Sciatic nerve (tissue), 2 donors: ENCODE results near the gene MDFI. TPM values are rescaled to one million over a fixed set of nuclear protein-coding genes. Genes with fewer than 3 reads are reported as not detected.

ENCODE experiments used
- ATAC-seq: fragments of 200-7000 bp; cut with Tn5 transposase; one replicate; pipeline ENCODE4 v1.9.1; 2020; ENCODE audit warnings: mild to moderate bottlenecking, moderate library complexity
- DNase-seq: peaks from one replicate; pipeline ENCODE4 v3.0.0-alpha.2; 2020; ENCODE audit warnings: low spot score
- intact Hi-C: fragments of 100-400 bp; cut with DNase I; formaldehyde crosslinking; loops from one replicate; pipeline ENCODE4 v1.14.2; 2022
- total RNA-seq: library from RNA; stranded (reverse); fragmentation: NEBNext Ultra II Directional; extraction: Animal tissue kit (Norgen Biotek cat#: 25700); gene quantifications from one replicate; pipeline ENCODE4 v1.2.1, GENCODE V29; 2021
- donor health status: DM: no; HTN: no; CAD: no.
- donor health status: DM: no; HTN: no; CAD: no.

The MDFI gene
- total RNA-seq, 1 donor from 2014 or later = 15.2 TPM

DNA sequence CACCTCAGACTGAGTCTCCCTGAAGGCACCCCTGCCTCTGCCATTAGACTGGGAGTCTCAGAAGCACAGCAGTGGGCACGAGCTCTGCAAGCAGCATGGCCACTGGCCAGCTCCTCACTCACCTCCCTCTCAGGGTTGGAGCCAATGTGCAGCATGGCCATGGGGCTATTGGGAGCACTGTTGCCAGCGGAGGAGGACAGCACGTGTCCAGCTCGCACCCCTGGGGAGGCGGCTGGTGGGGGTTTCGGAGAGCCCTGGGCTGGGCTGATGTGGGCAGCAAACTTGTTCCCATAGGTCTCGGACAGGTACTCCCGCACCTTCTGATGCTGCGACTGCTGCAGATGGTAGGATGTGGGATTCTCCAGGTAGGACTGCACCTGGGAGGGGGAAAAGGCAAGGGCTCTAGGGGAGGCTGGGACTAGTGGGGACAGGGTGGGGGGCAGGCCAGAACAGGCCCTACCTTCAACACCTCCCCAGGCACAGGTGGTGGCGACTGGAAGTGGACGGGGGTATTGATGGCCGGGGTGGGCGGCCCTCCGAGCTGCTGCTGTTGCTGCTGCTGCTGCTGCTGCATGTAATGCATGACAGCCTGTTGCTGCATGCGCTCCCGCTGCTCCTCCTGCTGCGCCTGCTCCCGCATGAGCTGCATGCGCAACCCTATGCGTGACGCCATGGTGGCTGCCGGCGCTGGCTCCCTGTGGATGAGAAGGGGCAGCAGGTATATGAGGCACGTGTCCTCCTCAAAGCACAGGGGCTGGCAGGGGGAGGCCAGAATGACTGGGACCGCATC is 52.5 kb downstream of the MDFI start:
- intact Hi-C loops = no loop called here
- ATAC-seq = no peak

DNA sequence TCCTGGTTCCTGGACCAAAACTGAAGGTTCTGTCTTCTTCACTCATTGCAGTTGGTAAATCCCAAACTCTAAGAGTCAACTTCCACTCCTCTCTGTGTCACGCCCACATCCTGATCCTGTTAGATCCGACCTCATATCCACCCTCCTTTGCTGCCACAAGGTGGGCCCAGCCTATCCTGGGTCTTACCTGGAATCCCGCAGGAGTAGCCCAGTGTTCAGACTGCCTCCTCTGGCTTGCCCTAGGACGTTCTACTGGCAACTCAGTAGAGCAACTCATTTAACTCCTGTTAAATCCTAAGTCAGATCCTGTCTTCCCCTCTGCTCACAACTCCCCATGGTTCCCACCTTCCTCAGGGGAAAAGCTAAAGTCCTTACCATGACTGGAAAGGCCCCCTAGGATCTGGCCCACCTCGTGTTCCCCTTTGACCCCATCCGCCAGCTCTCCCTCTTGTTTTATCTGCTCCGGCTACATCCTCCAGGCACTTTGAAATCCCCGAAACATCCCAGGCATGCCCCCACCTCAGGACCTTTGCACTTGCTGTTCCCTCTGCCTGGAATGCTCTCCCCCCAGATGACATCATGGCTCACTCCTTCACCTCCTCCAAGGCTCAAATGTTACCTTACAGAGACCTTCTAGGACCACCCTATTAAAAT is 53.3 kb downstream of the MDFI start:
- intact Hi-C loops = no loop called here
- DNase-seq = no peak
- ATAC-seq = no peak

More for the DNA sequence above, 52.5 kb downstream of the MDFI start:
- peak; percentile 48 for DNase-seq

DNA sequence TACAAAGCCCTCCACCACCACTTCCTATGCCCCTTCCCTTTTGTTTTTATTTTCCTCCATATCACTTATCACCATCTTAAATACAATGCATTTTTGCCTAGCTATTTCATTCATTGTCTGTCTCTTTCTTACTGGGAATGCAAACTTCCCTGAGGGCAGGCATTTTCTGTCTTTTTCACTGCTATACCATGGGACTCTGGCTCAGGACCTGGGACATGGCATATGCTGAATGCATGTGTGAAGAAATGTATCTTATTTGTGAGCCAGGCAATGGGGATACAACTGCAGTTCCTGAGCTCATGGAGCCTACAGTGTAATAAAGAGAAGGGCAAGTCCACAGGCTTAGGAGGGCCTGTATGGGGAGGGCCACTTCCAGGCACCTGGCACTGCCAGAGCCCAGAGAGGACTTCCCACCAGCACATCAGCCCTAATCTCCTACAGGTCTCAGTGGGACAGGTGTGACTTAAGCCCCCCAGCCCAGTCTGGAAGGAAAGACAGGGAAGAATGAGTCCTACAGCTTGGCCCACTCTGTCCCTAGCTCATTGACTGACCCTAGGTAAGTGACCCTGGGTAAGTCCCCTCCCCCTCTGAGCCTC is 53.9 kb downstream of the MDFI start:
- DNase-seq (no peak), ATAC-seq (no peak)
- intact Hi-C loops = no loop called here

DNA sequence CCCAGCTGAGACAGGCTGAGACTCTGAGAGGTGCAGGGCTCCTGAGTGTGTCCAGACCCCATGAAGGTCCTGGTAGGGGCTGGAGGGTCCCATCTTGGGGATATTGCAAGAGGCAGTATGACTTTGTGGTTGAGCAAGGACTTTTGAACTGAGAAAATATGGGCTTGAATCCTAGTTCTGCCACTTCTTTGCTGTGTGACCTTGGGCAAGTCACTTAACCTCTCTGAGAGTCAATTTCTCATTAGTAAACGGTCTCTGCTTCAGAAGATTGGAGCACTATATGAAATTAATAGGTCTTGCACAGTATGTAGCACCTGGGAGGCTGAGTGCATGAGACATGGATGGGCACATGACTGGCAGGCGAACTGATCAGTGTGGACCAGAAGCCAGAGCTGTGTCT is 54.5 kb downstream of the MDFI start:
- intact Hi-C loops = no loop called here
- DNase-seq (no peak), ATAC-seq (no peak)

DNA sequence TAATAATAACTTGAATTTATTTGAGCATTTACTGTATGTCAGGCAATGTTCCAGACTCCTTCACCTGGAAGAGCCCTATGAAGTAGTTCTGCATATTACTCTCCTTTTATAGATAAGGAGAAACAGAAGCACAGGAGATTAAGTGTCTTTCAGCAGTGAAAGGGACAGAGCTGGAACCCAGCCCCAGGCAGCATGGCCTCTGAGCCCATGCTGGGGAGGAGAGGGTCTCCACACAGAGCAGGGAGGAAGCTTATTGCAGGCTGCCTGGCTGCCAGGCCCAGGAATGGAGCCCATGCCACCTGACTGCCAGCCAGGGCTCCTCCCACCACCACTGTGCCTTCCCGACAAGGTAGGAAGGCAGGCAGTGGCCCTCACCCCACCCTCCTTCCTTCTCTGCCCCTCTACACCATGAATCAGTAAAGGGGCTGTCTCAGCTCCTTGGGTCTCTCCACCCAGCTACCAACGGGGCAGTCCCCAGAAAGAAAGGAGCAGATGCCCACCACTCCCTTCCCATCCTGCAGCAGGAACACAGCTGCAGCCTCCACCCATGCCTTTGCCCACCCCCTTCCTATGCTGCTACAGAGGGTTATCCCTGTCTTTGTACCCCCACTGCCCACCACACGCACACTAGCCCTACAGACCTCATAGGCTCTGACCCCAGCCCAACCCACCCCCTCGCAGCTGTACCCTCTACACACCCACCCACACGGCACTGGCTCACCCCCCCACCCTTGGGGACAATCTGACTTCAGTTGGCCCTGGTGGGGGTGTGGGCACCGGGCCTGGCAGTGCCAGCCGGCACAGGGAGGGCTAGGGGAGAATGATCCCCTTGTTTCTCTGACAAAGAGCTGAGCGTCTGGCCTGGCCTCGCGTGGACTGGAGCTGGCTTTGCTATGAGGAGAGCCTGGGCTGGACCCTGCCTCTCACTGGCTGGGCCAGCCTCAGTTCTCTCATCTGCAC is 55.3 kb downstream of the MDFI start:
- peak; percentile 56 for ATAC-seq
- intact Hi-C loops = no loop called here
- DNase-seq = no peak

DNA sequence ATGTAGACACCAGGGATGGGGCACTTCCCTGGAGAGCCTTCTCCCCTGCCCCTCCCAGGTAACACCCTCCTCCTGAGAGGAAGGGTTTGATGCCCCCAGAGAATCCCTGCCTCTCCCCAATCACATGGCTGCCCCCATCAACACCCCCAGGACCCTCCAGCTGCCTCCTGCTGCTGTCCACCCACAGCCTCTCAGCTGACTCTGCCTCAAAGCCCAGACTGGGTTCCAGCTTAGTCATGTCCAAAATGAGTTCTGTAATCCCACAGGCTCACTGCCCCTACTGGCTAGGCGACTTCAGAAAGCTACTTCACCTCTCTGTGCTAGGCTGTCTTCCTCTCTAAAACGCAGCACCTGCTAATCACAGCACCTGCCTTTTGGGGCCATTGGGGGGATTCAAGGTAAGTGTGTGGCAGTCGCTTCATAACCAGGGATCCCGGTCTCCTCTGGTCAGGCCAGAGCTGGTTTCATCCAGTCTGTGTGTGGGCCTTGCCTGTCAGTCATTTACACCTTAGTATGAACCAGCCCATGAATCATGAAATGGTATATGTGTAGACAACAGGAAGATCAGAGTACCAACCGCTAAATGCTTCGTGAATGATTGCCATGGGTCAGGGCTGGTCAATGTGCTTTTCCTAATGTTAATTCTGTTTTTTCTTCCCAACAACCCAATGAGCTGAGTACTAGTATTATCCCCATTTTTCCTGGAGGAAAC is 56.7 kb downstream of the MDFI start:
- DNase-seq = no peak
- ATAC-seq = no peak

DNA sequence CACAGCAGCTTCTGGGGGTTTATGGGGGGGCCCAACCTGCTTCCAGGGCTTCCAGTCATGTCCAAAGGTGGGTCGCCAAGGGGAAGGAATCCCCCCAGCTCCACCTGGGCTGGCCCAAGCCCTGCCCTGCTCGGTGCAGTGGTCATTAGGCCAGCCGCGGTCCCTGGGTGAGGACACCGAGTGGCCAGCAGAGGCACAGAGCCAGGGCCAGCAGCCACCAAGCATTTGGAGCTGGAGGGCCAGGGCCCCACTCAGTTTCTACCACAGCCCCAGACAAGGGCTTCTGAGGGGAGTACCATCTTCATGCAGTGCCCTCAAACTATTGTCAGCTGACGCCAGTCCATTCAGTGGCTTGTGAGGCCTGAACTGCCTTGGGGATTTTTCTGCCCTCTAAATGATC is 57.6 kb downstream of the MDFI start:
- intact Hi-C loops = no loop called here
- ATAC-seq (no peak), DNase-seq (no peak)

More for the DNA sequence above, 56.7 kb downstream of the MDFI start:
- intact Hi-C loops = no loop called here

DNA sequence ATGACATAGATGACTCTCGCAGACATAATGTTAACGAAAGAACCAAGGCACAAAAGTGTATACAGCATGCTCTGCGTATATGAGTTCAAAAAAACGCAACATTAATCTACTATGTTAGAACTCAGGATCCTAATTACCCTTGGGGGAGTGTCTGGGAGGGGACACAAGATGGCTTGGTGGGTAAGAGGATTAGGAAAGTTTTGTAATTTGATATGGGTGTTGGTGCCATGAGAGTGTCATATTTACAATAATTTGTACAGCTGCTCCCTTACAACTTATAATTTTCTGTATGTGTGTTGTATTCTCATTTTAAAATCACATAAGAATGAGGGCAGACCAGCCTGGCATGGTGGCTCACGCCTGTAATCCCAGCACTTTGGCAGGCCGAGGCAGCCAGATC is 58.5 kb downstream of the MDFI start:
- DNase-seq (no peak), ATAC-seq (no peak)
- intact Hi-C loops = no loop called here

DNA sequence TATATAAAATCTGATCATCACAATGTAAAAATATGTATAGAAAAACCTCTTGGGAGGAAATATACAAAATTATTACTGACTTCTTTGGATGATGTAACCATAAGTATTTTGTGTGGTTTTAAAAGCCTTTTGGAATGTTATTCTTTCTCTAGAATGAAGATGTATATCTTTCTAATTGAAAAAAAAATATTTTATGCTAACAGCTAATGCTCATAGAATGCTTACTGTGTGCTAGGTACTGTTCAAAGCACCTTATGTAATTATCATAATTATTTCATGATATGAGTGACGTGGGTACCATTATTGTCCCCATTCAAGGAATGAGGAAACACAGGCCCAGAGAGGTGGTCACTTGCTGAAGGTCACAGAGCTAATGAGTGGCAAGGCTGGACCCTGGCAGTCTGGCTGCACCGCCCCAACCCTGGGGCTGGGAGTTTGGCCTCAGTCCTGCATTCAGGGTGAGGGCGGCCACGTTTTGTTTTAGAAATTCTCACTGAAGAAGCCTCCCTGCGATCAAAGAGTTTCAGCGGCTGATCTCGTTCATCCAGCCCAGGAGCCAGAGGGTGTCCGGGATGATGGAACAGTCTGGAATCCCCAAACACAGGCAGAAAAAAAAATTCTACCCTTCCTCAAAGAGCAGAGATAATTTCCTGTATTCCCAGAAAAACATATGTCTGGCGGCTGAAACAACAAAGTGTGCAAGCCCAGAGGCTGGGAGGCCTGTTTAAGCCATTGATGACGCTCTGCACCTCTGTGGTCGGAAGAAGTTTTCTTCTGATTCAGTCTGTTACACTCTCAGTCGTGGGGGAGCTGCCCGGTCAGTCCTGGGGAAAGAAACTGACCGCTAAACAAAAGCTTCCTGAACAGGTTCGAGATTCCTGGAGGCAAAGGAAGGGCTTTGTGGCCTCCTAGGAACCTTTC is 59.9 kb downstream of the MDFI start:
- ATAC-seq = peak; percentile 80
- DNase-seq = no peak
- intact Hi-C loops = no loop called here

DNA sequence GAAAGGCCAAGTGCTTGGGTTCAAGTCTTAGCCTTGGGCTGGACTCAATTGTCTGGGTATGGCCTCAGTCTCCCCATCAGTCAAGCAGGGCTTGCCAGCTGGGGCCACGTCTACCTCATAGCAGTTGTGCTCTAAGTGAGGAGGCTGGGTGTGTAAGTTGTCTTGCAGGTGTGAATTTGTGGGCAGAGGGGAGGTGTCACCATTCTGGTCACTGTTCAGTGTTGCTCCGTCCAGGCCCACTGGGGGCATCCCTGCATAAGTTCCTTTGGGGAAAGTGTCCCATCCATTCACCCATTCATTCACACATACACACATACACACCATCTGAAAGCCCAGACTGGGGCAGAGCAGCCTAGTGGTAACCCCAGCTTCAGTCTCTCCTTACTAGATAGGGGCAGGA is 60.8 kb downstream of the MDFI start:
- no peak for DNase-seq
- ATAC-seq = peak; percentile 3
- intact Hi-C loops = no loop called here

DNA sequence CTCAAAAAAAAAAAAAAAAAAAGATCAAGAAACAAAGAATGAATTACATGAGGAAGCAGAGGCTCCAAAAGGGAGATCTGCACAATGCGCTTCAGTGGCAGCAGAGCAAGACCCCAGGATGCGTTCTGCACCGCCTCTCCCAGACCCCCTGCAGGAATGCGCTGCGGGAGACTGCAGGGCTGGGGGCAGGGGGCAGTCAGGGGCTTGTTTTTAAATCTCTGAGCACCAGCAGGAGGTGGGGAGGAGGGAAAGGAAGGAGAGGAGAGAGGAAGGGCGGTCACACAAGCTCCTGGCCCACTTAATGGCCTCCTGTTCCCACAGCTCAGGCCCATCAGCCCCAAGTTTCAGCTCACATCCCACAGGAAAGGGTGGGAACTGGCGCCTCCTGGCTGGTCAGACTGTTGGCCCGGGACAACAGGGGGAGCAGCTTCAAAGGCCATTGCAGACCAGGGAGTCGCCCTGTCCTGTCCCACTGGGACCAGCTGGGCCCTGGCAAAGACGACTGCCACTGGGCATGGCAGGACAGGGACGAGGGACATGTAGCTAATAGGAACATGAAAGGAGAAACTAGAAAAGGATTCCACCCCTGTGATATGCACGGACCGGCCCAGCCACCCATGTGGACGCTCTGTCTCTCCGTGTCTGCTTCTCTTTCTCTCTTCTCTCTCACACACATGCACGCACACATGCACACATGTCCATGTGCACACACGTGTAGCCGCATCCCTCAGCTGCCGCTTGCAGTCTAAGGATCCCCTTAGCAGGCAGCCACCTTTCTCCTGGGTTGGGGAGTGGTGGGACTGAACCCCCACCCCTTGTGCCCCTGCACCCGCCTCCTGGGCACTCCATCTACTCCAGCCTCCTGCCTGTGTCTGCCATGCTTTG is 62.4 kb downstream of the MDFI start:
- no peak for ATAC-seq
- DNase-seq = no peak
- intact Hi-C loops = no loop called here

DNA sequence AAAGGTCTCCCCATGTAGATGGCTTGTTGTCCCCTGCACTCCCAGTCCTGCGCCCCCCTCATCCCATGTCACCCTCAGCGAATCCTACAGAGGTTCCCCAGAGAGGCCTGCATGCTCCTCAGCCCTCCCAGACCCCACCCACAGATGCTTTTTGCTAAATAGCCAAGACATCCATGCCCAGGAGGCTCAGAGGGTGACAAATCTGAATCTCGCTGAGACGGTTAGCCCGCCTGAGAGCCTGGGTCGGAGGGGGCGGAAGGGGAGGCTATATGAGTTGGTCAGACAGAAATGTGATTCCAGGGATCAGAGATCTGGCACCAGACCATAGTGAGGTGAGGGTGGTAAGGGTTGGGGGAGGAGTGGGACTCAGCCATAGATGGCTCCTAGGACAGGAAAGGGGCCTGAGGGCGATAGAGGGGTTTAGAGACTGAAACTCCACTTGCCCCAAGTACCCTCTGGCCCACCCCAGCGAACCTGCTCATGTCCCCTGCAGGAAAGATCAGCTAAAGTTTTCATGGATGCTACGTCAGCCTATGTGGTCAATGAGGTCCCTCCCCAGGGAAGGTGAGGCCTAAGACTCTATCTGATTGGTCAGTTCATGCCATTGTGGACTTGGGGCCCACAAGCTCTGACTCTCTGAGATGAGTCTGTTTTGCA is 63.9 kb downstream of the MDFI start:
- no peak for ATAC-seq
- no peak for DNase-seq
- intact Hi-C loops = no loop called here

DNA sequence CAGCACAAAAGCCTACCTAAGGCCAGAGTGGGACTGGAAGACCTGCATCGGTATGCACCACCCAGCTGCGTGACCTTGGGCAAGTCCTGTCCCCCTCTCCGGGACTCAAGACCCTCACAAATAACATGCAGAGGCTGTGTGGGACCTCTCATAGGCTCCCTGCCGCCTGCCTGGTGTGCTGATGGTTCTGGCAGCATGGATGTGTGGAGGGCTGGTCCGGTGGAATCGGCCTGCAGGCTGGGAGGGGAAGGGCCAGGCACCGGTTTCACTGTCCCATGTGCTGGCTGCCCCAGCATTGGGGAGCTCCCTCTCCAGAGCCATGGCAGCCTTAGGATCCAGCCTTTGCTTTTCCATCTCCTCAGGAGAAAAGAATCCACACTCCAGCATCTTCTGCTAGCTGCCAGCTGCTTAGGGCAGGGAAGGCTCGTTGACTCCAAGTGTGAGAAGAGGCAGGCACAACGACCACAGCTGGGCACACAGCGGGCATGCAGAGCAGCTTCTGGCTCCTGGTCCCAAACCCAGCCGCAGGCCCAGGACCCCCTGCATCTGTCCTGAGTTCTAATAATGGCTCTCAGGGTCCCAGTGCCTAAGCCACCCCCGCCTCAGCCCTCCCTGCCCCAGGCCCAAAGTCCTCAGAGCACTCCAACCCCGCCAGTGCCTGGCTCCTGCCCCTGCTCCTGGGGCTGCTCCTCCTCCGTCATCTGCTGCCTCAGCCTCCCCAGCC is 64.7 kb downstream of the MDFI start:
- no peak for DNase-seq
- no peak for ATAC-seq
- intact Hi-C loops = no loop called here
